Activated effector memory CD4-positive, alpha-beta T cell treated with Interleukin-2 at 50 U/mL for 16 hours (primary cell): Measurements from ENCODE around the gene ME3.

Experiments
- DNase-seq: peaks from one replicate; pipeline ENCODE4 v3.0.0-alpha.2; 2020

Gene ME3

GRCh38 chr11:86692317-86692716, 19.9 kb upstream of the ME3 start:
- no peak for DNase-seq

- no peak for DNase-seq
Observed at GRCh38 chr11:86688398-86689179, 16.2 kb upstream of the ME3 start.

GRCh38 chr11:86687185-86687778, 14.9 kb upstream of the ME3 start:
- DNase-seq: no peak

GRCh38 chr11:86686531-86686930, 14.1 kb upstream of the ME3 start:
- DNase-seq: no peak

- no peak for DNase-seq
Observed at GRCh38 chr11:86681483-86681756, 9.0 kb upstream of the ME3 start.

GRCh38 chr11:86680716-86681482, 8.5 kb upstream of the ME3 start:
- DNase-seq: no peak

GRCh38 chr11:86678823-86679222, 6.4 kb upstream of the ME3 start:
- DNase-seq: no peak

- no peak for DNase-seq
Observed at GRCh38 chr11:86678296-86678695, 5.9 kb upstream of the ME3 start.

GRCh38 chr11:86676533-86677154, 4.2 kb upstream of the ME3 start:
- DNase-seq: no peak

- no peak for DNase-seq
Observed at GRCh38 chr11:86676010-86676409, 3.6 kb upstream of the ME3 start.

GRCh38 chr11:86675017-86675416, 2.6 kb upstream of the ME3 start:
- DNase-seq: no peak

- DNase-seq: no peak
Observed at GRCh38 chr11:86673872-86674750, 1.7 kb upstream of the ME3 start.

- DNase-seq: no peak
Observed at GRCh38 chr11:86673055-86673843, 833 bp upstream of the ME3 start.

- no peak for DNase-seq
Observed at GRCh38 chr11:86671531-86672006, 847 bp downstream of the ME3 start.

GRCh38 chr11:86670911-86671310, 1.5 kb downstream of the ME3 start:
- no peak for DNase-seq

GRCh38 chr11:86670181-86670580, 2.2 kb downstream of the ME3 start:
- no peak for DNase-seq

- DNase-seq: no peak
Observed at GRCh38 chr11:86669424-86669823, 3.0 kb downstream of the ME3 start.

- no peak for DNase-seq
Observed at GRCh38 chr11:86668929-86669328, 3.5 kb downstream of the ME3 start.

- no peak for DNase-seq
Observed at GRCh38 chr11:86666193-86666592, 6.2 kb downstream of the ME3 start.

- no peak for DNase-seq
Observed at GRCh38 chr11:86664930-86665329, 7.5 kb downstream of the ME3 start.

GRCh38 chr11:86663761-86664160, 8.7 kb downstream of the ME3 start:
- DNase-seq: no peak

GRCh38 chr11:86663291-86663690, 9.1 kb downstream of the ME3 start:
- no peak for DNase-seq
